ENCODE data around the gene ZDHHC21.
"Not testable (repeated sequence)": the region's sequence is repeated elsewhere in the genome, so short reads cannot be mapped to it uniquely, and the experiment has no call there.

Gene ZDHHC21

DNA sequence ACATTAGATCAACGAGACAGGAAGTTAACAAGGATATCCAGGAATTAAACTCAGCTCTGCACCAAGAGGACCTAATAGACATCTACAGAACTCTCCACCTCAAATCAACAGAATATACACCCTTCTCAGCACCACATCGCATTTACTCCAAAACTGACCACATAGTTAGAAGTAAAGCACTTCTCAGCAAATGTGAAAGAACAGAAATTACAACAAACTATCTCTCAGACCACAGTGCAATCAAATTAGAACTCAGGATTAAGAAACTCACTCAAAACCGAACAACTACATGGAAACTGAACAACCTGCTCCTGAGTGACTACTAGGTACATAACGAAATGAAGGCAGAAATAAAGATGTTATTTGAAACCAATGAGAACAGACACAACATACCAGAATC is 10.6 kb downstream of the ZDHHC21 start:
- DNase-seq (ENCODE audit: low read depth in 3 of 3): not testable (repeated sequence)

DNA sequence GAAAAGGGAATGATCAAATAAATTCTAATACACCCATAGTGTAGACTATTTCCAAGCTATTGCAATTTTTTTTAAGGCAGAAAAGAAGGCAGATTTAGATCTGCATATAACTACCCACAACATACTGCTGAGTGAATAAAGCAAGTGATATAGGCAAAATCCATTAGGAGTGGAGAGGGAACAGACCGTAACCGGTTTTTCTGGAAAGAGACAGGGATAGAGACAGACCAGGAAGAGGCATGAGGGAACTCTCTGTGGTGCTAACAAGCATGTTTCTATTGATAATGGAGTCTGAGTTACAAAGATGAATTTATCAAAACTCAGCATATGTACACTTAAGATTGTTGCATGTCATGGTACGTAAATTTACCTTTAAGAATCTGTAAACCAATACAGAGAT is 14.5 kb downstream of the ZDHHC21 start:
- no peak for DNase-seq (ENCODE audit: low read depth in 3 of 3)

DNA sequence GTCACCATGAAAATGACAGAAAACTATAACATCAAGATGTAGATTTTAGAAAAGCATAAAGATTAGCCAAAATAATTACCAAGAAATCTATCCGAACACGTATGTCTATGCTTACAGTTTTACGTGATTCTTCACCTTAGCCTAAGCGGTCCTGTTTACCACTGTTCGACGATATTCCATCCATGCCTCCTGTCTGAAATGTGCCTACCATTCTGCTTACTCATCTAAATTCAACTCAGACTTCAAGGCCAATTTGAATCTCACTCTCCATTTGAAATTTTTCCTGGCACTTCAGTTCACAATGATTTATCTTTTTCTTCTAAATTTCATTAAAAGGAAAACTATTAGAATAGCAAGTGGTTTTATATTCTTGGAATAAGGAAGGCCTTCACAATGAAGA is 15.4 kb downstream of the ZDHHC21 start:
- DNase-seq (ENCODE audit: low read depth in 3 of 3): no peak

GRCh38 chr9:14677396-14677795 is 15.8 kb downstream of the ZDHHC21 start:
- no peak for DNase-seq (ENCODE audit: low read depth in 3 of 3)

DNA sequence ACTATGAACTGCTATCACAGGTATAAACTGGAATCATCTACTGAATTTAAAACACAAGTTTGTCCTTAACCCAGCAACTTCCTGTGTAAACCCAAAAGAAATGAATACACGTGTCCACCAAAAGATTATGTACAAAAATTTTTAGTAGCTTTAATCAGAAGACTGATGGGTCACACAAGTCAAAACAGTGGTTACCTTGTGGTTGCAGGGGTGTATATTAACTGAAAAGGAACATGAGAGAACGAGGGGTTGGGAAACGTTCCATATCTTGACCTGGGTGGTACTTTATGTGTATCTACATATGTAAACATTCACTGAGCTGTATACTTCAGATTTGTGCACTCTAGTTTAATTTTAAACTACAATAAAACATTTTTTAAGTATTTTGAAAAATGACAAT is 18.6 kb downstream of the ZDHHC21 start:
- no peak for DNase-seq (ENCODE audit: low read depth in 3 of 3)

DNA sequence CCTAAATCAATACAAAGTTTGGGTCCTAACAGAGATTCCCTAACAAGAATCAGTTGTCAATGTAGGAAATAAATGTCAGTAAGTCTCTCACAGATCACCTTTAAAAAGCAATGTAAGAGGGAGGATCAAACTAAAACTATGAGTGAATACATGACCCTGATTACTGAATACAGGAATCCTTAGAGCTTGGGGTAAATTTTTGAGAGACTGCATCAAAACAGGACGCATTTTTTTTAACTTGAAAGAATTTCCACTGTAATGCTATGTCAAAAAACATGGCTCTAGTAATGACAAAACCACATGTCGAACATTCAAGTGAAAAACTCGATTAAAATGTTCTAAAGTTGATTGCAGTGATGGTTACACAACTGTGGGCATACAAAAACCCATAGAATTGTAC is 21.9 kb downstream of the ZDHHC21 start:
- no peak for DNase-seq (ENCODE audit: low read depth in 3 of 3)

DNA sequence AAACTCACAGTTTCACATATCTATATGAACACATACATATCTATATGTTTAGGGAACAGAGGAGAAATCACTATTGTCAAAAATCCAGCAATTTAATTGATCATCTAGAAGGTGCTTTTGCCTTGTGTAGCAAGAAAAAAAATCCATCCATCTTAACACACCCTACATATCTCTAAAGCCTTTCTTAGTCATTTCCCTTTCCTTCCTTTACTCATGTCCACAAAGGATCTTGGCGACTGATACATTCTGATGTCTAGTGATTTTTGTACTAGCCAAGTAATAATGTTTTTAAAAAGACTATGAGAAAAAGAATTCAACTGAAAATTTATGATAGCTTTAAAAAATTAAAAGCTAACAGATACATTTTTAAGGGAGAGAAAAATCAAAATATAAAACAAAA is 22.5 kb downstream of the ZDHHC21 start:
- DNase-seq (ENCODE audit: low read depth in 3 of 3): no peak

DNA sequence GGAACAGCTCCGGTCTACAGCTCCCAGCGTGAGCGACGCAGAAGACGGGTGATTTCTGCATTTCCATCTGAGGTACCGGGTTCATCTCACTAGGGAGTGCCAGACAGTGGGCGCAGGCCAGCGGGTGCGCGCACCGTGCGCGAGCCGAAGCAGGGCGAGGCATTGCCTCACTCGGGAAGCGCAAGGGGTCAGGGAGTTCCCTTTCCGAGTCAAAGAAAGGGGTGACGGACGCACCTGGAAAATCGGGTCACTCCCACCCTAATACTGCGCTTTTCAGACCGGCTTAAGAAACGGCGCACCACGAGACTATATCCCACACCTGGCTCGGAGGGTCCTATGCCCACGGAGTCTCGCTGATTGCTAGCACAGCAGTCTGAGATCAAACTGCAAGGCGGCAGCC is 29.2 kb downstream of the ZDHHC21 start:
- DNase-seq (ENCODE audit: low read depth in 3 of 3): not testable (repeated sequence)

DNA sequence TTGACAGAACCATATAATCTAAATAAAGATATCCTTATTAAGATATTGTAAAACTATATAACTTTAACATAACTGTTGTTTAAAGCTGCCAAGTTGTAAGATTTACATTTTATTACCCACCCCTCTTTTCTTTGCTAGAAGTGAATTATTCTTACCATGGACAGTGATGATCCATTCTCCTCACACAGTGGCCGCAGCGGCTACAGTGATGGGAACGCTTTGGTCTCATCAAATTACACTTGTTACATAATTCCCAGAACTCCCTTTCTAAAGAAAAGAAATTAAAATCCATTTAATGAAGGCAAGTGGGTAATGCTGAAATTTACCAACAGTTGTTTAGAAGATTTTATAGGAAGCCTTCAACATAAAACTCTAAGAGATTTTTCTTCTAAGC is 31.2 kb downstream of the ZDHHC21 start:
- DNase-seq (ENCODE audit: low read depth in 3 of 3): no peak

DNA sequence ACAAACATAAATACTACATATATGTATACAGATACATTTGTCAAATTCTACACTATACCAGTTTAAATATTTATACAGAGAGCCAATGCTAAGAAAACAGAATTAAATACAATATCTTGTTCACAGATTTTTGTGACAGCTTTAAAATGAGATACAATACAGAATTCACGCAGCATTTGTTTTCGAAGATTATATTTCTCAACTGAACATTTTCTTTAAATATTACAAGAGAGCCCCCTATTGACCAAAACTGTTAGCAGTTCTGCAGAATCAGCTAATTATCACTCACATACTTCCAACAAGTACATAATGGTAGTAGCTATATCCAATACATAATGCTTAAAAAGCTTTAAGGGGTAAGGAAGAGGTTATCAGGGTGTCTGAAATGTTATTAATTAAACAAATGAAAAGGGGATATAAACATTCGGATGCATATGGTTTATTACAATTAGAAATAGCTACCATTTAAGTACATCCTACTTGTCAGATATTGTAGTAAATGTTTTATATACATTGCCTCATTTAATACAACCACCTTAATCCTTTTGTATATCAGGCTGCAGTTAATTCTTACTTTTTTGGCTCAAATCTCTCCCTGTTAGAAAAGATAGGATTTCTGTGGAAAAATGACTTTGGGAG is 31.7 kb downstream of the ZDHHC21 start:
- no peak for DNase-seq (ENCODE audit: low read depth in 3 of 3)

- no peak for DNase-seq (ENCODE audit: low read depth in 3 of 3)
Observed at GRCh38 chr9:14660721-14661120, 32.5 kb downstream of the ZDHHC21 start.

DNA sequence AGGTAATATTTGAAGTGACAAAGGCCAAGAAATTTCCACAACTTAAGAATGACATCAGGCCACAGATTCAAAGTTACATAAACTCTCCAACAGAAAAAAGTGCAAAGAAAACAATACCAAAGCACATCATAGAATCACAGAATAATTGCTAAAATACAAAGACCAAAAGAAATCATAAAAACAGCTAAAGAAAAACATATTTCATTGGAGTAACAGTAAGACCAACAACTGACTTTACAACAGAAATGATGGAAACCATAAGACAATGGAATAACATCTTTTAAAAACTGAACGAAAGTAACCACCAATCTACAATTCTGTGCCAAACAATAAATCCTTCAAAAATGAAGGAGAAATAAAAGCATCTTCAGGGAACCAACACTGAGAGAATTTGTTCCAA is 38.3 kb downstream of the ZDHHC21 start:
- no peak for DNase-seq (ENCODE audit: low read depth in 3 of 3)

GRCh38 chr9:14653511-14653910 is 39.7 kb downstream of the ZDHHC21 start:
- no peak for DNase-seq (ENCODE audit: low read depth in 3 of 3)

DNA sequence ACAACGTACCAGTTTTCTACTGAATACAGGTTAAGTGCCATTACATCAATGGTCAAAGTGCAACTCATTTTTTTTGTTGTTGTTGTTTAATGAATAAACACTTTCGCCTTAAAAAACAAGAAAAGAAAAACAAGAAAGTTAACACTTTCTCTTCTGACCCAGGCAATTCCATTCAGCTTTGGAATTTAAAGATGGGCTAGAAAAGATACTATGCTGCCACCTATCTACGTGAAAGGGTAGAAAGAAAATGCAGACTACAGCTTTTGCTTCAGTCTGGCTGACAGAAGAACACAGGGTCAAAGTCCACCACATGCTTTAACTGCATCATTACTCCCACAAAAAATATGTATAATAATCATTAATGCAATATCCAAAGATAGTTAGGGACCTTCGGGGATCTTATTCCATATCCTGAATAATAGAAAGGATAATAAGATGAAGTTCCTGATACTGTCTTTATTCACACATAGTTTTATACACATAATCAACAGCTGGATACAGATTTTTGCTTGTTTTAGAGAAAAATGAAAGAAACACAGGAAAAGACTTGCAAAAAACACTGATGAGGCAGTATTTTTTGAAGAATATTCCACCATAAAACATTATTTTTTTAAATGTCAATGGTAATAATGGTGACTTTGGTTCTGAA is 40.4 kb downstream of the ZDHHC21 start:
- DNase-seq (ENCODE audit: low read depth in 3 of 3): no peak

GRCh38 chr9:14650596-14650995 is 42.6 kb downstream of the ZDHHC21 start:
- DNase-seq (ENCODE audit: low read depth in 3 of 3): no peak

- no peak for DNase-seq (ENCODE audit: low read depth in 3 of 3)
Observed at GRCh38 chr9:14645648-14646047, 47.6 kb downstream of the ZDHHC21 start.

DNA sequence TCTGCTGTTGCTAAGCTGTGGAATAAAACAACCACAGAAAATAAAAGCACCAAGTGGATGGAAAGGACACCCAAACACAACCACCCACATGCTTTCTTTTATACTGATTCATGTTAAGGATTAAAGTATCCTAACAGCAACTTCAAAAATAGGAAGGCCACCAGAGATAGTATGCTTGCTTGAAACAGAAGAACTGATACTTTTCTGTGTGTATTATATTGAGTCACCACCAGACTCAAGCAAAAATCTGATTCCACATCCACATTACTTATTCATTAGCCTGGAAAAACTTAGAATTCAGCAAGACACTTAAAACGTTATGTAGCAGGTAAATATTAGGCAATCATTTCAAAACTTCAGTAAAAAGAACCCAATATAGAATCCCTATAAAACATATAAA is 52.3 kb downstream of the ZDHHC21 start:
- DNase-seq (ENCODE audit: low read depth in 3 of 3): no peak

GRCh38 chr9:14640294-14640693 is 52.9 kb downstream of the ZDHHC21 start:
- no peak for DNase-seq (ENCODE audit: low read depth in 3 of 3)

GRCh38 chr9:14633906-14634565 is 59.2 kb downstream of the ZDHHC21 start:
- DNase-seq (ENCODE audit: low read depth in 3 of 3): no peak

- no peak for DNase-seq (ENCODE audit: low read depth in 3 of 3)
Observed at GRCh38 chr9:14633148-14633547, 60.1 kb downstream of the ZDHHC21 start.

GRCh38 chr9:14627513-14627912 is 65.7 kb downstream of the ZDHHC21 start:
- DNase-seq (ENCODE audit: low read depth in 3 of 3): no peak

DNA sequence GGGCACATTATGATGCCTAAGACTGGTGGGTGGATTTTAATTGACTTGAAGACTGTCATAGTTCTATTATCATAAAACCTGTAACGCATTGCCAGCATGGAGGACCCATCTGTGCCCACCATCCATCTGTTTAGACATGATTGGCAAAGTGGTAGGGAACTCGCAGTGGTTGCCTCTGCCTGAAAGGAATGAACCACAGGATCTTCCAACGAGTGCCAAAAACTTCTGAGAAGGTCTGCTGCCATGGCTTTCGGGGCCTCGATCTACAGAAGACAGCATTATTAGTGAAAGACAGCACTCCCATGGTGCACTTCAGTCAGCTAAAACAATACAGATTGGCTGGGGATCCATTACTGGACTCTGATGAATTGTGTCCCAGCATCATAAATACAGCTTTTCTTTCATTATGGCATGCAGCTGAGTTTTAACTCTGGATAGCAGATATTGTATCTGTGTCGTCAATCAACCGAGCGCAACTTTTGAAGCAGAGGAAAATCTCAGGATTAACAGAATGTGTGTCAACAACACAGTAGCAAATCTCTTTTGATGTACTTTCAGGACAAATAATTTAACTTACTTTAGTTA is 74.3 kb downstream of the ZDHHC21 start:
- DNase-seq (ENCODE audit: low read depth in 3 of 3): no peak

All from stimulated activated CD4-positive, alpha-beta T cell treated with anti-CD3 and anti-CD28 coated beads, TNF-alpha, amount 100 ng/mL, for 4 hours (primary cell).